K562 (cell line): Measurements from ENCODE around the gene GIGYF1. TPM values are rescaled to one million over a fixed set of nuclear protein-coding genes. Genes with fewer than 3 reads are reported as not detected.

ENCODE experiments used
- ATF7 ChIP-seq: fragments of 450-650 bp; IDR thresholded peaks from 2 replicates; pipeline ENCODE4 v1.7.1; 2014; ENCODE audit warnings: mild to moderate bottlenecking, moderate library complexity
- CBX3 ChIP-seq, 2 experiments: IDR thresholded peaks; 1 replicate in 1 of 2; 2 replicates in 1 of 2; pipeline ENCODE4 v1.6.1; 2012; ENCODE audit warnings: inconsistent platforms in 2 of 2, low read length in 2 of 2, borderline replicate concordance in 1 of 2, control low read depth in 1 of 2
- CC2D1A ChIP-seq: fragments of 450-650 bp; IDR thresholded peaks from 2 replicates; pipeline ENCODE4 v1.6.1; 2017; ENCODE audit warnings: mild to moderate bottlenecking
- GATA2 ChIP-seq: sonication (generic); formaldehyde crosslinking; IDR thresholded peaks from 2 replicates; pipeline ENCODE4 v1.4.0; 2020; ENCODE audit warnings: mild to moderate bottlenecking, missing genetic modification reagents
- HDAC6 ChIP-seq: IDR thresholded peaks from 2 replicates; pipeline ENCODE4 v1.6.1; 2012; ENCODE audit warnings: low read depth, mild to moderate bottlenecking, control low read depth, inconsistent platforms, low read length, moderate library complexity
- HMG20B ChIP-seq: fragments of 250-450 bp; sonication (Bioruptor Pico); IDR thresholded peaks from 2 replicates; pipeline ENCODE4 v1.5.0; 2021; ENCODE audit warnings: mild to moderate bottlenecking
- HNRNPL ChIP-seq: fragments of 200-400 bp; formaldehyde crosslinking; IDR thresholded peaks from 2 replicates; pipeline ENCODE4 v1.6.1; 2017; ENCODE audit warnings: low read depth, mild to moderate bottlenecking, low read length
- HSF4 ChIP-seq: fragments of 250-450 bp; sonication (Bioruptor Pico); IDR thresholded peaks from 2 replicates; pipeline ENCODE4 v2.1.2; 2022; ENCODE audit warnings: mild to moderate bottlenecking, moderate library complexity, borderline replicate concordance
- ILF3 ChIP-seq: fragments of 450-650 bp; IDR thresholded peaks from 2 replicates; pipeline ENCODE4 v1.6.1; 2018; ENCODE audit warnings: antibody characterized with exemption, mild to moderate bottlenecking, moderate library complexity, borderline replicate concordance
- MYC ChIP-seq, 2 experiments: fragments of 250-450 bp in 1 of 2; sonication (Bioruptor Pico) in 1 of 2; IDR thresholded peaks; 2 replicates each; pipeline versions ENCODE4 v1.5.1 to v1.6.1; 2012 to 2021; ENCODE audit warnings: low read depth in 2 of 2, borderline replicate concordance in 1 of 2, improper control_type of control experiment in 1 of 2, low read length in 1 of 2, mild to moderate bottlenecking in 1 of 2, moderate library complexity in 1 of 2
- NUFIP1 ChIP-seq: fragments of 450-650 bp; IDR thresholded peaks from 2 replicates; pipeline ENCODE4 v1.6.1; 2018; ENCODE audit not compliant: partially characterized antibody
- POLR2A ChIP-seq: fragments of 450-650 bp; conservative IDR thresholded peaks from 2 replicates; pipeline ENCODE4 v1.6.1; 2016
- RBM39 ChIP-seq: fragments of 200-400 bp; formaldehyde crosslinking; optimal IDR thresholded peaks from 2 replicates; pipeline ENCODE3; 2018; ENCODE audit warnings: low read depth, low read length
- TEAD4 ChIP-seq, 2 experiments: sonication (generic) in 1 of 2; formaldehyde crosslinking in 1 of 2; IDR thresholded peaks; 2 replicates each; pipeline versions ENCODE4 v1.6.1 to v1.8.0; 2012 to 2022; ENCODE audit warnings: borderline replicate concordance in 1 of 2, inconsistent platforms in 1 of 2, low read length in 1 of 2, mild to moderate bottlenecking in 1 of 2, missing genetic modification reagents in 1 of 2
- ZBTB1 ChIP-seq: sonication (generic); formaldehyde crosslinking; IDR thresholded peaks from 2 replicates; pipeline ENCODE4 v1.8.1; 2023; ENCODE audit warnings: missing genetic modification reagents, low read depth, mild to moderate bottlenecking, borderline replicate concordance
- ZBTB17 ChIP-seq: fragments of 450-650 bp; formaldehyde crosslinking; IDR thresholded peaks from 2 replicates; pipeline ENCODE4 v1.4.0; 2020; ENCODE audit warnings: mild to moderate bottlenecking
- ZC3H11A ChIP-seq: IDR thresholded peaks from 2 replicates; pipeline ENCODE4 v1.6.1; 2012; ENCODE audit warnings: low read depth, low read length, improper control_type of control experiment
- ZFP1 ChIP-seq: fragments of 450-650 bp; formaldehyde crosslinking; IDR thresholded peaks from 2 replicates; pipeline ENCODE4 v1.4.0; 2020; ENCODE audit warnings: mild to moderate bottlenecking, mixed read lengths
- ZKSCAN3 ChIP-seq: fragments of 250-450 bp; sonication (Bioruptor Pico); IDR thresholded peaks from 2 replicates; pipeline ENCODE4 v1.4.0; 2020
- ZNF121 ChIP-seq: sonication (generic); formaldehyde crosslinking; conservative IDR thresholded peaks from 2 replicates; pipeline ENCODE4 v1.8.0; 2022; ENCODE audit warnings: missing genetic modification reagents
- ZNF239 ChIP-seq: fragments of 250-450 bp; sonication (Bioruptor Pico); IDR thresholded peaks from 2 replicates; pipeline ENCODE4 v1.4.0; 2020; ENCODE audit warnings: mild to moderate bottlenecking
- ZNF717 ChIP-seq: fragments of 250-450 bp; sonication (Bioruptor Pico); IDR thresholded peaks from 2 replicates; pipeline ENCODE4 v1.5.0; 2021
- polyA plus RNA-seq, 8 experiments: library from polyadenylated mRNA; depleted of rRNA in 4 of 8; stranded (reverse) in 5 of 8; unstranded in 3 of 8; fragments of >200 nt; fragmentation: Nextera tagmentation in 2 of 8; fragmentation: Illumina TruSeq in 1 of 8; extraction: Ambion mirVana in 2 of 8; extraction: Trizol in 1 of 8; gene quantifications; 2 replicates each; pipeline versions ENCODE4 v1.2.1 to v1.2.3, GENCODE V29; 2011 to 2014; ENCODE audit warnings: inconsistent platforms in 1 of 8, missing spikeins in 1 of 8
- total RNA-seq, 7 experiments: library from RNA; depleted of rRNA in 6 of 7; stranded (reverse); fragments of >200 nt in 6 of 7; fragmentation: Illumina TruSeq in 2 of 7; extraction: Trizol in 2 of 7; gene quantifications; 2 replicates each; pipeline versions ENCODE4 v1.2.1 to v1.2.3, GENCODE V29; 2011 to 2021; ENCODE audit warnings: low replicate concordance in 1 of 7
- TF ChIP-seq, protein P1 (sequence below): fragments of 450-650 bp; IDR thresholded peaks from 2 replicates; pipeline ENCODE4 v1.6.1; 2016; ENCODE audit warnings: missing biosample characterization, missing genetic modification characterization
- TF ChIP-seq, protein P2 (sequence below): sonication (generic); formaldehyde crosslinking; IDR thresholded peaks from 2 replicates; pipeline ENCODE4 v1.8.0; 2022; ENCODE audit warnings: missing genetic modification reagents, mild to moderate bottlenecking, borderline replicate concordance
- TF ChIP-seq, protein P3 (sequence below): fragments of 450-650 bp; IDR thresholded peaks from 2 replicates; pipeline ENCODE4 v1.6.1; 2016; ENCODE audit warnings: antibody characterized with exemption

Gene GIGYF1
- total and polyA plus RNA-seq, 9 of the 15 experiments (the other 6 are each of a cell fraction or from before 2014, with no cell fraction given): 0.56 to 76.2 (median 16.8) TPM

DNA sequence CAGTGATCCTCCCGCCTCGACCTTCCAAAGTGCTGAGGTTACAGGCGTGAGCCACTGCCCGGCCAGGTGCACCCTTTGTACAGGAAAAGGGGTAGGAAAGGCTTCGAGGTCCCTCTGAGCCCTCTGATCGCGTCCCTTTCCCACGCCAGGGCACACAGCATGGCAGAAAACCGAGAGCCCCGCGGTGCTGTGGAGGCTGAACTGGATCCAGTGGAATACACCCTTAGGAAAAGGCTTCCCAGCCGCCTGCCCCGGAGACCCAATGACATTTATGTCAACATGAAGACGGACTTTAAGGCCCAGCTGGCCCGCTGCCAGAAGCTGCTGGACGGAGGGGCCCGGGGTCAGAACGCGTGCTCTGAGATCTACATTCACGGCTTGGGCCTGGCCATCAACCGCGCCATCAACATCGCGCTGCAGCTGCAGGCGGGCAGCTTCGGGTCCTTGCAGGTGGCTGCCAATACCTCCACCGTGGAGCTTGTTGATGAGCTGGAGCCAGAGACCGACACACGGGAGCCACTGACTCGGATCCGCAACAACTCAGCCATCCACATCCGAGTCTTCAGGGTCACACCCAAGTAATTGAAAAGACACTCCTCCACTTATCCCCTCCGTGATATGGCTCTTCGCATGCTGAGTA is 12.7 kb upstream of the GIGYF1 start (continued):
- TF ChIP-seq NUFIP1 (no peak), ZNF239 (CRISPR knock-in tag) (no peak), ILF3 (no peak), HNRNPL (no peak), CBX3 (IDR thresholded peaks at IDR 0.05; ENCODE audit: borderline replicate concordance in 1 of 2, low read length in 2 of 2) (peak in 1 of 2 experiments; percentile 54; a peak in 1 of 3 replicates), ZKSCAN3 (no peak), ZC3H11A (no peak), ZBTB1 (peak; percentile 50; the same call in 1 of the 2 replicates), RBM39 (no peak), HDAC6 (no peak), HSF4 (no peak), MYC (IDR thresholded peaks at IDR 0.05; ENCODE audit: low read depth, low read length) (0 out of 2 replicates have a peak, but pooled peaks have one; percentile 9), MYC (CRISPR knock-in tag; IDR thresholded peaks at IDR 0.05; ENCODE audit: borderline replicate concordance, low read depth) (no peak), ZNF717 (CRISPR knock-in tag) (no peak), TEAD4 (IDR thresholded peaks at IDR 0.05; ENCODE audit: low read length) (peak; percentile 15; the same call in 1 of the 2 replicates), TEAD4 (CRISPR knock-in tag; IDR thresholded peaks at IDR 0.05; ENCODE audit: borderline replicate concordance) (no peak), POLR2A (no peak), ZFP1 (CRISPR knock-in tag) (no peak), ZNF121 (peak; percentile 91), ATF7 (no peak), CC2D1A (no peak), HMG20B (CRISPR knock-in tag) (no peak), ZBTB17 (CRISPR knock-in tag) (peak; percentile 65; the same call in 1 of the 2 replicates), GATA2 (CRISPR knock-in tag) (no peak)
- TF ChIP-seq, protein P1, sequence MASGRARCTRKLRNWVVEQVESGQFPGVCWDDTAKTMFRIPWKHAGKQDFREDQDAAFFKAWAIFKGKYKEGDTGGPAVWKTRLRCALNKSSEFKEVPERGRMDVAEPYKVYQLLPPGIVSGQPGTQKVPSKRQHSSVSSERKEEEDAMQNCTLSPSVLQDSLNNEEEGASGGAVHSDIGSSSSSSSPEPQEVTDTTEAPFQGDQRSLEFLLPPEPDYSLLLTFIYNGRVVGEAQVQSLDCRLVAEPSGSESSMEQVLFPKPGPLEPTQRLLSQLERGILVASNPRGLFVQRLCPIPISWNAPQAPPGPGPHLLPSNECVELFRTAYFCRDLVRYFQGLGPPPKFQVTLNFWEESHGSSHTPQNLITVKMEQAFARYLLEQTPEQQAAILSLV (tag): no peak
- TF ChIP-seq, protein P2, sequence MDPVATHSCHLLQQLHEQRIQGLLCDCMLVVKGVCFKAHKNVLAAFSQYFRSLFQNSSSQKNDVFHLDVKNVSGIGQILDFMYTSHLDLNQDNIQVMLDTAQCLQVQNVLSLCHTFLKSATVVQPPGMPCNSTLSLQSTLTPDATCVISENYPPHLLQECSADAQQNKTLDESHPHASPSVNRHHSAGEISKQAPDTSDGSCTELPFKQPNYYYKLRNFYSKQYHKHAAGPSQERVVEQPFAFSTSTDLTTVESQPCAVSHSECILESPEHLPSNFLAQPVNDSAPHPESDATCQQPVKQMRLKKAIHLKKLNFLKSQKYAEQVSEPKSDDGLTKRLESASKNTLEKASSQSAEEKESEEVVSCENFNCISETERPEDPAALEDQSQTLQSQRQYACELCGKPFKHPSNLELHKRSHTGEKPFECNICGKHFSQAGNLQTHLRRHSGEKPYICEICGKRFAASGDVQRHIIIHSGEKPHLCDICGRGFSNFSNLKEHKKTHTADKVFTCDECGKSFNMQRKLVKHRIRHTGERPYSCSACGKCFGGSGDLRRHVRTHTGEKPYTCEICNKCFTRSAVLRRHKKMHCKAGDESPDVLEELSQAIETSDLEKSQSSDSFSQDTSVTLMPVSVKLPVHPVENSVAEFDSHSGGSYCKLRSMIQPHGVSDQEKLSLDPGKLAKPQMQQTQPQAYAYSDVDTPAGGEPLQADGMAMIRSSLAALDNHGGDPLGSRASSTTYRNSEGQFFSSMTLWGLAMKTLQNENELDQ (CRISPR knock-in tag): no peak
- TF ChIP-seq, protein P3, sequence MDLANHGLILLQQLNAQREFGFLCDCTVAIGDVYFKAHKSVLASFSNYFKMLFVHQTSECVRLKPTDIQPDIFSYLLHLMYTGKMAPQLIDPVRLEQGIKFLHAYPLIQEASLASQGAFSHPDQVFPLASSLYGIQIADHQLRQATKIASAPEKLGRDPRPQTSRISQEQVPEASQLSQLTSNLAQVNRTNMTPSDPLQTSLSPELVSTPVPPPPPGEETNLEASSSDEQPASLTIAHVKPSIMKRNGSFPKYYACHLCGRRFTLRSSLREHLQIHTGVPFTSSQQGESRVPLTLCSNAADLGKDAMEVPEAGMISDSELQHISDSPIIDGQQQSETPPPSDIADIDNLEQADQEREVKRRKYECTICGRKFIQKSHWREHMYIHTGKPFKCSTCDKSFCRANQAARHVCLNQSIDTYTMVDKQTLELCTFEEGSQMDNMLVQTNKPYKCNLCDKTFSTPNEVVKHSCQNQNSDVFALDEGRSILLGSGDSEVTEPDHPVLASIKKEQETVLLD: no peak
